Measurements from ENCODE around the gene TPRN.
A peak's percentile ranks its signal among the peaks of the same experiment; 100 is the strongest.

TPRN gene

DNA sequence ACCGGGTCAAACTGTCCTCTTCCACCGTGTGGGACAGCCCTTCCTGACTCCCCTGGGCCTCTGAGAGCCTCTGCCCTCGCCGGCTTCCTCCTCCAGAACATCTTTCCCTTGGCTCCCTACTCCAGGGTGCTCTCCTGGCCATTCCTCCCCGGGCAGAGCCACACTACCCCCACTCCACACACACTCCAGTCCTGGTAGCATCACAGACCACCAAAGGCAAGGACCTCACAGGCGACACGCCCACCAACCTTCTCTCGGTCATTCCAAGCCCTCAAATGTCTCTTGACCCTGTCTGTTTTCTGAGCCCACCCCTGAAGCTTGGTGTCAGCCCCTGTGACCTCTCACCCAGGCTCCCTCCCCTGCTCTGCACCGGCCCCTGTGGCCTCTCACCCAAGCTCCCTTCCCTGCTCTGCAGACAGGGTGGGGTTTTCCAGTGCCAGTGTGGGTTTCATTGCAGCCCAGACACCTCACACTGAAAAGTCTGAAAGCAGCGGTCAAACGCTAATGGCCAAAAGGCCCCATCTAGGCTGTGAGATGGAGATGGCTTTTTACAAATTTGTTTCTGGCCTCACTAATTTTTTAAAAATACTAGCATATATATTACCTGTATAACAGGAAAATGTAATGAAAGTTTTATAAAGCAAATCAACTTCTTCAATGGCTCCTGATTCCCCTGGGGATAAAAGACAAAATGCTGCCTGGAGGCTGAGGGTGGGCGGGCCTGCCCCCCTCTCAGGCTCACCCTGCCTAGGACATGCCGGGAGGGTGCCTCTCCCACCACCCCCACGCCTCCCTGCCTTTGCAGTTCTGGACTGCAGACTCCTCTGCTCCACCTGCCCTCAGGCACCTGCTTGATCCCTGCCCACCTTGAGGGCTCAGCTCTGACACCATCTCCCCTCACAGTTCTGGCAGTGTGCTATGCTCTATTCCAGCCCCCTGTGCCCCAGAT lies 41.2 kb downstream of the TPRN start:
- no peak for DNase-seq (ENCODE audit: low spot score)

GRCh38 chr9:137158625-137159024 lies 41.9 kb downstream of the TPRN start:
- DNase-seq (ENCODE audit: low spot score): no peak

- DNase-seq (ENCODE audit: low spot score): no peak
Observed at GRCh38 chr9:137157618-137158415, 42.7 kb downstream of the TPRN start.

DNA sequence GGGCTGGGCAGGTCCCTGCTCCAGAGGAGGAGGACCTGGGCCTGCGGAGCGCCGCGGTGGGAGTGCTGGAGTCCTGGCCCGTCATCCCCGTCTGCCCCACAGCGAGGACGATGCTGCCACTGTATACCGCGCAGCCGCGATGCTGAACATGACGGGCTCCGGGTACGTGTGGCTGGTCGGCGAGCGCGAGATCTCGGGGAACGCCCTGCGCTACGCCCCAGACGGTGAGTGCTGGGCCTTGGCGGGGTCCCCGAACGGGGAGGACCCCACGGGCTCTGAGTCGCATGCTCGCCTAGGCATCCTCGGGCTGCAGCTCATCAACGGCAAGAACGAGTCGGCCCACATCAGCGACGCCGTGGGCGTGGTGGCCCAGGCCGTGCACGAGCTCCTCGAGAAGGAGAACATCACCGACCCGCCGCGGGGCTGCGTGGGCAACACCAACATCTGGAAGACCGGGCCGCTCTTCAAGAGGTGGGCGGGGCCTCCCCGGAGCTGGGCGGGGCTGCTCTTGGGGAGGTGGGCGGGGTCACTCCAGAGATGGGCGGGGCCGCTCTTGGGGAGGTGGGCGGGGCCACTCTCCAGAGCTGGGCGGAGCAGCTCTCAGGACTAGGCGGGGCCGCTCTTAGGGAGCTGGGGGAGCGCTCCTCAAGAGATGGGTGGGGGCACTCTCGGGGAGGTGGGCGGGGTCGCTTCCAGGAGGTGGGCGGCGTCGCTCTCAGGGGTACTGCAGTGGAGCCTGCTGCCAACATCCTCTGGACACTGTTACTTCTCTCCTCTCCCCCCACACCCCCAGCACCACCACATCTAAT lies 43.8 kb downstream of the TPRN start:
- DNase-seq (ENCODE audit: low spot score): peak; percentile 56

GRCh38 chr9:137152844-137153405 lies 47.6 kb downstream of the TPRN start:
- DNase-seq (ENCODE audit: low spot score): no peak

- peak; percentile 97 for DNase-seq (ENCODE audit: low spot score)
Observed at GRCh38 chr9:137150617-137151457, 49.7 kb downstream of the TPRN start.

GRCh38 chr9:137149942-137150616 lies 50.5 kb downstream of the TPRN start:
- DNase-seq (ENCODE audit: low spot score): peak; percentile 98

DNA sequence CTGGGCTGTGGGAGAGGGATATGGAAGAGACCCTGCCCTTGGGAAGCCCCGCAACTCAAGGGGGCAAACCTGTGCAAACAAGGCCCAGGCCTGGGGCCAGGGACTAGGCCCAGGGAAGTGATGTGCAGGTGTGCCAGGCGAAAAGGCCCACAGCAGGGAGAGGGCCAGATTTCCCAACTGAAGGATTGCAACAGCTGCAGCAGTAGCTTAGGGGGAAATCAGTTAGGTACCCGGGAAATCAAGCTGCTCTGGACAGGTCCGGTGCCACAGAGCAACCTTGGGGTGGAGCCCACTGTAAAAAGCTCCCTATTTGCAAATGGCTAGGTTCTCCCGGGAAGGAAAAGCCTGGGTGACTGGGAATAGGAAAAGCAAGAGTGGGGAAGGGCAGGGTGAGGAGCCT lies 51.2 kb downstream of the TPRN start:
- no peak for DNase-seq (ENCODE audit: low spot score)

- no peak for DNase-seq (ENCODE audit: low spot score)
Observed at GRCh38 chr9:137148661-137149060, 51.9 kb downstream of the TPRN start.

GRCh38 chr9:137148242-137148641 lies 52.3 kb downstream of the TPRN start:
- no peak for DNase-seq (ENCODE audit: low spot score)

GRCh38 chr9:137147793-137148160 lies 52.8 kb downstream of the TPRN start:
- DNase-seq (ENCODE audit: low spot score): no peak

DNA sequence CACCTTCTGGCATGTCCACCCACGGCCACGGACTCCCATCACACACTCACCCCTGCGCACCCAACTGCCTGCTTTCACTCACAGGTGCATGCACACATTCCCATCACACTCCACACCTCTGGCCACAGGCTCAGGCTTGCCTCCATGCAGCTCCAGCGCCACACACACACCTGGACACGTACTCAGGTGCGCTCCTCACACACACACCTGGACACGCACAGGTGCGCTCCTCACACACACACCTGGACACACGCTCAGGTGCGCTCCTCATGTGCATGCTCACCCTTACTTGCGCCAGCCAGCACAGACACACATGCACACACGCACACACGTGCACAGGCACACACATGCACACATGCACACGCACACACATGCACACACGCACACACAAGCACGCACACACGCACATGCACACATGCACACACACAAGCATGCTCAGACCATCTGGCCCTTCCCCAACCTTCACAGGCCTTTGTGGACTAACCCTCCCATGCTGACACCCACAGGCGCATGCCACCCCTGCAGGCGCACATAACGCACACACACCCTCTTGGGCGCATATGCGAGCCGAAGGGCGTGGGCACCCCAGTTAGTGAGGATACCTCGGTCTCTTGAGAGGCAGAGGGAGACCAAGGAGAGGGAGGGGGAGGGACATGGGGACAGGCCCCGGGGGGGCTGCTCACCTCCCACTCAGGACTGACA lies 53.3 kb downstream of the TPRN start:
- DNase-seq (ENCODE audit: low spot score): no peak

- DNase-seq (ENCODE audit: low spot score): no peak
Observed at GRCh38 chr9:137146527-137146918, 54.0 kb downstream of the TPRN start.

- DNase-seq (ENCODE audit: low spot score): no peak
Observed at GRCh38 chr9:137145731-137146526, 54.6 kb downstream of the TPRN start.

DNA sequence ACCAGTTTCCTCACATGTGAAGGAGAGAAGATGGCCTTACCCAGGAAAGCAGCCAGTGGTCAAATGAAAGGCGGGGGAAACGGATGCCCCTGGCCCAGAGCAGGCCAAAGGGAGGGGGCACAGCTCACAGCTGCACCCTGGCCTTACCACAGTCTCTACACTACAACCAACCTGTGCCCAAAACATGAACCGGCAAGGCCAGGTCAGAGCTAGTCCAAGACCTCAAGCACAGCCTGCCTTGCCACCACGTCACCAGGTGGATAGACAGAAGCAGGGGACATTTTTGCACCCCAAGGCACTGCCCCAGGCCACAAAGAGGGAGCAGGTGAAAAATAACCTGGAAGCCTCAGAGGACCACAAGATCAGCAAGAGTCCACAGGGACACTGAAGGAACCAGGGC lies 57.1 kb downstream of the TPRN start:
- no peak for DNase-seq (ENCODE audit: low spot score)

DNA sequence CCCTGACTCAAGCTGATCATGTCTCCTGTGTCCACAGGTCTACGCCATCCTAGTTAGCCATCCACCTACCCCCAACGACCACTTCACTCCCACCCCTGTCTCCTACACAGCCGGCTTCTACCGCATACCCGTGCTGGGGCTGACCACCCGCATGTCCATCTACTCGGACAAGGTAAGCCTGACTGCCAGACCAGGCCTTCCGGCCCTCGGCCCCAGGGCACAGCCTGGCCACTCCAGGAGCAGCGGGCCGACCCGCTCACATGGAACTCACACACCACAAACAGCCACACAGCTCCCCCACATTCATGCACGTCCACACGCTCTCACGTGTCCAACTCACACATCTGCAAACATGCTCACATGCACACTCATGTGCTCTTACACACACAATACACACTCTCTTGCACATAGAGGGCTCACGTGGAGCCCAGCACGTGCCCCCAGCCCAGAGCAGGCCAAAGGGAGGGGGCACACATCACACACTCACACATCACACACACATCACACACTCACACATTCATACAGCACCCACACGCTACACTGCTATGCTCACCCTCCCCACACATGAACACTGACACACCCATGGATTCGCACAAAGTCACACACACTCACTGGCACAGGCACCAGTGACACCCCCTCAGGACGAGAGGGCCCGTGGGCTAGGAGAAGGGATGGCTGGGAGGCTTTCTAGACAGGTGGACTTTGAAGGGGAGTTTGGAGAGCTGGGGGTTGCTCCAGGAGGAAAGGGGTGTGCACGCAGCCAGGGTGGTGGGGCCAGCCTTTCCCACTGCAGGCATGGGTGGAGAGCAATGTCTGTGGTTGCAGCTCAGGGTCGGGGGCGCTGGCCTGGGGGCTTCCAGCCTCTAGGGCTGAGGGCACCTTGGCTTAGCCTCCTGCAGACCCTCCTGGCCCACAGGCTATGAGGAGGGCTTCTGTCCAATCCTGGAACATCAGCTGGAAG lies 58.3 kb downstream of the TPRN start:
- no peak for DNase-seq (ENCODE audit: low spot score)
